Activated CD4-positive, alpha-beta T cell treated with anti-CD3 and anti-CD28 coated beads for 1 hour (primary cell): ENCODE results near the gene LRRC47.

Experiments used
- DNase-seq: peaks from one replicate; pipeline ENCODE4 v3.0.0-alpha.2; 2020

LRRC47 gene

DNA sequence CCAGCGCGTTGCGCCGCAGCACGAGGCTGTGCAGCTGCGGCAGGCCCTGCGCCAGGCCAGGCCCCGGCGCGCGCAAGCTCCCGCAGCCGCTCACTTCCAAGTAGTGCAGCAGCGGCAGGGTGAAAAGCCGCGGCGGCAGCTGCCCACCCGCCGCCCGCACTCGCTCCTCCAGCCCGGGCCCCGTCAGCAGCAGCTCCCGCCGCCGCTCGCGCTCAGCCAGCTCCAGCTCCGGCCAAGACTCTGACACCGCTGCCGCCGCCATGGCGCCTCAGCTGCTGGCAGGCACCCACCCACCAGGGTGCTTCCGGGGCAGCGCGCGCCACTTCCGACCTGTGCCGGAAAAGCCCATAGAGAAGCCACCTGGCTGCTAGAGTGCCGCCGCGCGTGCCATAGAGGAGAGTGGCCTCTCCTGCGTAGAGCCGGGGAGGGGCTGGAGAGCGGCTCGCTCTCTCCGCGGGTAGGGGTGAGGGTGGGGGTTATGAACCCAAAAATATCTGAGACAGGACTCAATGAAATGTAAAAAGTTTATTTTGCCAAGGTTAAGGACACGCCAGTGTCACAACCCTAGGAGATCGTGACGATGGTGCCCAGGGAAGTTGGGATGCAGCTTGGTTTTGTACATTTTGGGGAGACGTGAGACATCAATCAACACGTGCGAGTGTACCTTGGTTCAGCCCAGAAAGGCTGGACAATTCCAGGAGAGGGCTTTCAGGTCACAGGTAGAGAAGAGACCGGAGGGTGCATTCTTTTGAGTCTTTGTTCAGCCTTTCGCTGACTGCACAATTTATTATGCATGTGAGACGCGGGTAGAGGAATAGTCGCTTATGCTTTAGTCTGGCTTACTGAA is at the start of gene LRRC47:
LRRC47 (minus strand) TSS at position 284 of the 847 bp plus-strand sequence; CDS start at position 262, 22 bp downstream.
- peak; percentile 91 for DNase-seq

GRCh38 chr1:3842912-3843311 is 46.6 kb upstream of the LRRC47 start:
- DNase-seq: no peak

DNA sequence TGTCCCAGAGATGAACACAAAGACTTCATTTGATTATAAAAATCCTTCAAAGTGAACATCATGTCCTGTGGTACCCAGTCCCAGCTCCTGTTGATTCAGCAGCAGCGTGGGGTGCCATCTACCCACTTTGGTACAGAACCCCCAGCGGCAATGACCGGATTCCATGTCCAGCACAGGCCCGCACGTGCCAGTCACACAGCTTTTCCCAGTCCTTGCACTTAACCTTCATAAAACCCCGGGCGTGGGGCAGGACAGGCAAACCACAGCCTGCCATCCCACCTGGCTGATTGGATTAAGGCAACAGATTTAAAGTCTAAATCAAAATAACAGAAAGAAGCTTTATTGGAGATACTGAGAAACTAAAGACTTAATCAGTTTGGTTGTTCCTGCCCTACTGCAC is 45.2 kb upstream of the LRRC47 start:
- DNase-seq: no peak

DNA sequence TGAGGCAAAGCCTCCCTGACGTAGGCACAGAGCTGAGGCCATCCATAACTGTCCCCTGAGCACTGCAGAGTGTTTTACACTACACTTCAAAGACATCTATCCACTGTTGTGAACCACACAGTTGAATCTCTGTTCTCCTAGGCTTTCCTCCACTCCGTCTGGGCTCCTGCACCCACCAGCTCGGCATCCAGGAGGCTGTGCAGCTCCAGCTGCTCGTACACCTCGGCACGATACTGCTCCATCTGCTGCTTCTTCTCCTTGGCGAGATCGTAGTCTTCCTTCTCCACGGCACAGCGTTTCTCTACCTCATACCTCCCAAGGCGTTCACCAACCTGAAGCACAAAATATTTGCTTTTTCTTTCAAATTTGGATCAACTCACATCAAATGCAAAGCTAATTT is 42.5 kb upstream of the LRRC47 start:
- no peak for DNase-seq

DNA sequence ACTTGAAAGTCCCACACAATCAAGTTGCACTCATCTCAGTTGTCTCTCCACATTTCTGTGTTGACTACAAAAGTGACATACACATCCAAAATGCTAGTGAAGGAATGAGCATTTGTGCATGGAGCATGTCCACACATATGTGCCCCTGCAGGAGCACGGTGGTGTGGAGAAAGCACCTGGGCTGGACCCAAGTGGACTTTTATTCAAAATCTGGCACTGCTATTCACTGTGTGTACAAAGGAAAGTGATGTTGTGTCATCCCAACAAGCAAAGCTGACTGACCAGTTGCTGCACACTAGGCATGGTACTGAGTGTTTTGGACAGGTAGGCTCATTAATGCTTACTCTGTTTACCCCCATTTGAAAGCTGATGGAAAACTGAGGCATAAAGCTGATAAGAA is 41.4 kb upstream of the LRRC47 start:
- no peak for DNase-seq

DNA sequence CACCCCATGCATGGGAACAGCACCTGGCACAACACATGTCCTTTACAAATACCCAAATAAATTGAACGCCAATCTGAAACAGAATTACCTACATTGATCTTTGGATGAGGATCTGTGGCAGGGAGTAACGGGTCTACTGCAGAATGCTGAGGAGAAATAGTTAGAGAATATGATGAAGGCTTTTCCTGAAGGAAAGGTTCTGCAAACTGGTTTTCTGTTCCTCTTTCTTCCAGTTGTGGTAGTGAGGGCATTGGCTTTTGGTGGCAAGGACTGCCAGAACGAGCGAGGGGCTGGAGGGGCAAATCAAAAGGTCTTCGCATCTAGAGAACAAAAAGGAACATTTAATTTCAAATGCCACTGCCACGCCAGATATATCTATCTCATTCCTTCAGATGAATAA is 40.9 kb upstream of the LRRC47 start:
- DNase-seq: no peak

DNA sequence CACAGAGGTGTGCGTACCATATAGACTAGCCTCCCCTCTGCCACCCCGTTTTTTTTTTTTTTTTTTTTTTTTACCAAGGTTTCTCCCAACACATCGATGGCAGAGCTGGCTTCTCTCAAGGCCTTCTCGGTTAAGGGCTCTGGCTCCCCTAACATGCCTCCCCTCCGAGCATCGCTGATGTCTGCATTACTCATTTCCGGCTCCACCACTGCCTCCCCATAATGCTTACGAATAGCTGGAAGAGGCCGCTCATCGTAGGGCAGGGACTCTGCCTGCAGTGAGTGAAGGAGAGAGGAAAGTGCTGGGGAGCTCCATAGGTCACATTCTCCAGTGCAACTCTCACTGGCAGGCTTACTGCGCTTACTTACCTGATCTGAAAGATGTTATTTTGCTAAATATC is 40.1 kb upstream of the LRRC47 start:
- no peak for DNase-seq

GRCh38 chr1:3834701-3835100 is 38.4 kb upstream of the LRRC47 start:
- no peak for DNase-seq

DNA sequence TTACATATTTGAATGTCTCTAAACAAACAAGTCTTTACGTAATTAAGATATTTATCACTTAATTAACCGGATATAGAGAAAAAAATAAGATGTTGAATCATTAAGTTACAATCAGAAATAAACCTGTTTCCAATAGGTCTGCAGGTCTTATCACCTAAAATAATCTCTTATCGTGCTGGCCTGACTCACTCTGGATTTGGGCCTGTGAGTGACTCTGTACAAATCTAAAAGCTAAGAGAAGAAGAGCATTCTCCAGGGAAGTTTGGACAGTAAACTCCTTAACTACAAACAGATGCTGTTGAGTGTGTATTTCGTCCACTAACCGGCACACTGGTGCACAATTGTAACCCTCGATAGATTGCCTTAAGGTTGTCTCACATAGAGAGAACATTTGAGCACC is 35.4 kb upstream of the LRRC47 start:
- DNase-seq: no peak

GRCh38 chr1:3828391-3828790 is 32.1 kb upstream of the LRRC47 start:
- DNase-seq: no peak

- no peak for DNase-seq
Observed at GRCh38 chr1:3827813-3828307, 31.6 kb upstream of the LRRC47 start.

DNA sequence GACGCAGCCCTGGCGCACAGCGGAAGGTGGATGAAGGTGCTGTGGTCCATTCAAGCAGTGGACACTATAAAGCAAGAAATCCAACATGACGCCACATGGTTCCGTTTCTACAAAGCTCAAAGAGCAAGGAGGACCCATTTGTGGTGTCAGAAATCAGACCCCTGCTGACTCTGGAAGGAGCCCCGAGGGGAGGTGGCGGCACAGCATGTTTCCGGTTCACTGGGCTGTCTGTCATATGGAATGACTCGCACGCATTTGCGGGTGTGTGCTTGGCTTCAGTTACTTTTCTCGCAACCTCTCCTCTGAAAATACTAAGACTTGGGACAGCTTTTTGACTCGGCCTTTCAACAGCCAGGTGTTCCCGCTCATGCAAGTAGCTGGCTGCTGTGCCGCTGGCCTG is 29.1 kb upstream of the LRRC47 start:
- DNase-seq: no peak

DNA sequence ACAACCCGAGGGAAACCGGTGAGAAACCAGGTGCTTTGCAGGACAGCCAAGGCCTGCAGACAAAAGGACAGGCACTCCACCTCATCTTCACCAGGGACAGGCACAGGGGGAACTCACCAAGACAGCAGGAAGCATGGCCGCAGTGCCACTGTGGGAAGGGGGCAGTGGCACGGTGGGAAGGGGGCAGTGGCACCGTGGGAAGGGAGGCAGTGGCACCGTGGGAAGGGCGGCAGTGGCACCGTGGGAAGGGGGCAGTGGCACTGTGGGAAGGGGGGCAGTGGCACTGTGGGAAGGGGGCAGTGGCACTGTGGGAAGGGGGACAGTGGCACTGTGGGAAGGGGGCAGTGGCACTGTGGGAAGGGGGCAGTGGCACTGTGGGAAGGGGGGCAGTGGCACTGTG is 28.4 kb upstream of the LRRC47 start:
- no peak for DNase-seq

GRCh38 chr1:3822421-3822820 is 26.1 kb upstream of the LRRC47 start:
- no peak for DNase-seq

GRCh38 chr1:3821908-3822307 is 25.6 kb upstream of the LRRC47 start:
- no peak for DNase-seq

GRCh38 chr1:3821447-3821846 is 25.1 kb upstream of the LRRC47 start:
- no peak for DNase-seq

DNA sequence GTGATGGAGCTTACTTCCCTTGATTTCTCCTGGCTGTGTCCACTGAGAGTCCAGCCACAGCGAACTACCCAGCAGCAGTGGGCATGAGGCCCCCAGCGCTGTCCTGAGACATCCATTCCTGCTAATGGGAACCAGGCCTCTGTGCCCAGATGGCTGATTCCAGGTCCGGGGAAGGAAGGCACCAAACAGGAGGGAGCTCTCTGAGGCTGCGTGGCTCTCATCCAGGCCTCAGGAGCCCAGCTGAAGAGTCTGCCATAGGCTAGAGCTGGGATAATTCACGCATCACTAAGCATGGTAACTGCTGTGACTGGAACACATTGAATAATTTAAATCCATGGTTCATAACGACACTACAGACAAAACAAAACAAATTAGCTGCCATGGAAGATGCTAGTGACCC is 24.7 kb upstream of the LRRC47 start:
- DNase-seq: no peak

GRCh38 chr1:3820316-3820715 is 24.0 kb upstream of the LRRC47 start:
- DNase-seq: no peak

GRCh38 chr1:3819771-3820200 is 23.5 kb upstream of the LRRC47 start:
- DNase-seq: no peak

- DNase-seq: no peak
Observed at GRCh38 chr1:3817821-3818597, 21.7 kb upstream of the LRRC47 start.

- DNase-seq: no peak
Observed at GRCh38 chr1:3817138-3817740, 20.9 kb upstream of the LRRC47 start.

GRCh38 chr1:3816331-3817137 is 20.2 kb upstream of the LRRC47 start:
- no peak for DNase-seq
